IPS-15b (cell line): ENCODE results near the gene RIF1.

Experiments used
- H3K27me3 ChIP-seq: one replicate; pipeline ENCODE4 v1.6.1; 2013; ENCODE audit warnings: low read length; ENCODE audit not compliant: control insufficient read depth, insufficient read depth
- H3K36me3 ChIP-seq: one replicate; pipeline ENCODE4 v1.6.1; 2013; ENCODE audit warnings: low read length; ENCODE audit not compliant: control insufficient read depth, insufficient read depth
- H3K4me1 ChIP-seq: one replicate; pipeline ENCODE4 v1.6.1; 2013; ENCODE audit warnings: mild to moderate bottlenecking, low read length; ENCODE audit not compliant: control insufficient read depth, insufficient read depth
- H3K4me3 ChIP-seq: one replicate; pipeline ENCODE4 v1.5.1; 2013; ENCODE audit warnings: low read depth, low read length
- H3K9ac ChIP-seq: one replicate; pipeline ENCODE4 v1.6.1; 2013; ENCODE audit warnings: low read depth, mild to moderate bottlenecking, low read length
- H3K9me3 ChIP-seq: one replicate; pipeline ENCODE4 v1.6.1; 2013; ENCODE audit warnings: mild to moderate bottlenecking, low read length; ENCODE audit not compliant: control insufficient read depth, insufficient read depth

The RIF1 gene

GRCh38 chr2:151526572-151527090, 116.9 kb downstream of the RIF1 start:
- no peak overlapping the region for H3K4me3 ChIP-seq
- no peak overlapping the region for H3K9ac ChIP-seq
- H3K36me3 ChIP-seq = no peaks in the 10 kb centered on the region
- H3K4me1 ChIP-seq = no peaks in the 10 kb centered on the region
- no peaks in the 10 kb centered on the region for H3K9me3 ChIP-seq
- H3K27me3 ChIP-seq = no peaks in the 10 kb centered on the region
